Spleen (tissue), 13 donors: ENCODE data around the gene C11orf54. TPM values are rescaled to one million over a fixed set of nuclear protein-coding genes. Genes with fewer than 3 reads are reported as not detected.

Experiments
- DNase-seq: peaks from one replicate; pipeline ENCODE4 v3.0.0-alpha.2; 2020
- H3K27ac ChIP-seq, 8 donors: fragments of 200-600 bp; sonication (generic) in 7 of 8; 1 replicate in 4 of 8; 2 replicates in 4 of 8; pipeline versions ENCODE4 v1.5.0 to v1.8.0; 2016 to 2021; ENCODE audit warnings: inconsistent platforms in 4 of 8, mild to moderate bottlenecking in 4 of 8, moderate library complexity in 1 of 8
- H3K27me3 ChIP-seq, 7 donors: fragments of 200-600 bp; sonication (generic) in 6 of 7; replicated peaks in 1 of 7; 1 replicate in 4 of 7; 2 replicates in 3 of 7; pipeline versions ENCODE4 v1.5.0 to v1.8.0; 2016 to 2021; ENCODE audit warnings: inconsistent platforms in 3 of 7, mild to moderate bottlenecking in 1 of 7
- H3K36me3 ChIP-seq, 6 donors: fragments of 200-600 bp; sonication (generic) in 5 of 6; 1 replicate in 4 of 6; 2 replicates in 2 of 6; pipeline versions ENCODE4 v1.5.0 to v1.8.0; 2016 to 2021; ENCODE audit warnings: inconsistent platforms in 2 of 6
- H3K4me1 ChIP-seq, 6 donors: fragments of 200-600 bp; sonication (generic) in 5 of 6; 1 replicate in 3 of 6; 2 replicates in 3 of 6; pipeline versions ENCODE4 v1.5.0 to v1.8.0; 2016 to 2021; ENCODE audit warnings: inconsistent platforms in 3 of 6
- H3K4me3 ChIP-seq, 8 donors: fragments of 200-600 bp; sonication (generic) in 7 of 8; 1 replicate in 4 of 8; 2 replicates in 4 of 8; pipeline versions ENCODE4 v1.5.0 to v1.8.0; 2016 to 2021; ENCODE audit warnings: inconsistent platforms in 4 of 8, mild to moderate bottlenecking in 4 of 8, moderate library complexity in 2 of 8
- H3K9me3 ChIP-seq, 8 donors: fragments of 200-600 bp; sonication (generic) in 7 of 8; 1 replicate in 4 of 8; 2 replicates in 4 of 8; pipeline versions ENCODE4 v1.5.0 to v1.8.0; 2016 to 2021; ENCODE audit warnings: inconsistent platforms in 4 of 8
- CTCF ChIP-seq, 11 experiments: fragments of 200-600 bp in 7 of 11; fragments of 450-650 bp in 4 of 11; sonication (generic) in 4 of 11; IDR thresholded peaks in 8 of 11; conservative IDR thresholded peaks in 3 of 11; 1 replicate in 7 of 11; 2 replicates in 4 of 11; pipeline versions ENCODE4 v1.4.0 to v1.8.0; 2016 to 2021; ENCODE audit warnings: antibody characterized with exemption in 11 of 11, inconsistent platforms in 4 of 11, mild to moderate bottlenecking in 1 of 11
- POLR2A ChIP-seq, 3 donors: fragments of 450-650 bp; IDR thresholded peaks; one replicate each; pipeline ENCODE4 v1.5.1; 2017; ENCODE audit warnings: antibody characterized with exemption in 3 of 3, mild to moderate bottlenecking in 1 of 3
- POLR2AphosphoS5 ChIP-seq, 3 donors: sonication (generic); formaldehyde crosslinking; IDR thresholded peaks; one replicate each; pipeline ENCODE4 v1.5.1; 2017; ENCODE audit warnings: antibody characterized with exemption in 3 of 3
- WGBS, 5 donors: extraction: QIAGEN DNeasy Blood & Tissue Kit in 3 of 5; methylation state at CpG; one replicate each; pipeline versions ENCODE4 v1.1.5 to v1.1.7; 2013 to 2018; 5-methylcytosine and 5-hydroxymethylcytosine counted together
- intact Hi-C: fragments of 100-400 bp; cut with DNase I; formaldehyde crosslinking; loops from one replicate; pipeline ENCODE4 v1.15.0; 2023; ENCODE audit warnings: low total_unique reads
- long read RNA-seq, 2 donors: transcript quantifications; one replicate each; lab custom pipeline, GENCODE V29; 2026
- polyA plus RNA-seq, 3 donors: library from polyadenylated mRNA; stranded (reverse); fragments of 200-250 nt; gene quantifications; one replicate each; pipeline ENCODE4 v1.2.1, GENCODE V29; 2013
- total RNA-seq, 7 donors: library from RNA; depleted of rRNA in 3 of 7; stranded (reverse); fragments of >200 nt in 3 of 7; fragmentation: NEBNext Ultra II Directional in 4 of 7; extraction: Animal tissue kit (Norgen Biotek cat#: 25700) in 4 of 7; gene quantifications; one replicate each; pipeline versions ENCODE4 v1.1.0 to v1.2.1, GENCODE V29; 2016 to 2021
- donor health status: healthy with polysubstance abuse.
- donor health status: DM: no; HTN: no; CAD: no; lungs with moderate emphysema.
- donor health status: DM: no; HTN: no; CAD: no.
- donor health status: Bipolar disorder and iron deficiency.
- donor health status: healthy.
- donor health status: DM: no; HTN: no; CAD: no.
- donor health status: DM: yes; HTN: yes; CAD: no.

Gene C11orf54
- 10 to 100 TPM; 22.5 to 36.3 (median 28.7) TPM for total RNA-seq
- 10 to 100 TPM; 10.5 to 14.4 (median 10.8) TPM for polyA plus RNA-seq
- long read RNA-seq, donor 1, full-length matches to known transcripts = 4 of 4 reads
- long read RNA-seq, donor 1, partial matches to known transcripts = 0 of 4 reads
- long read RNA-seq, donor 1, other reads (novel, unspliced or antisense) = 0 of 4 reads
- long read RNA-seq, donor 2, transcript C11orf54-202 (9 exons, 1,733 nt) = major isoform, 7 of 10 reads
- long read RNA-seq, donor 2, partial matches to known transcripts = 0 of 10 reads
- long read RNA-seq, donor 2, other reads (novel, unspliced or antisense) = 0 of 10 reads

- Histone ChIP-seq H3K36me3 (peaks cover 0 to 45% (median 25%) of the 10 kb centered on the region in 6 donors), H3K4me1 (peaks cover 25 to 86% (median 59%) of the 10 kb centered on the region in 6 donors), H3K9me3 (no peaks in the 10 kb centered on the region), H3K4me3 (peak within 1 kb of the TSS; percentile 74 to 90 (median 86)), H3K27me3 (no peaks in the 10 kb centered on the region), H3K27ac (peak within 1 kb of the TSS; percentile 84 to 97 (median 96))
- intact Hi-C loops = loop anchor here (5.0 kb wide), 1 partner anchor 51 kb away; no protein-coding TSS in a partner anchor
- peak; percentile 99 for DNase-seq
- 0 to 1% (median 0%) methylated on average over 45 to 65 of the region's 65 CpGs for WGBS, 5 donors
- TF ChIP-seq CTCF (IDR thresholded peaks at IDR 0.05 in 8 of 11, conservative IDR thresholded peaks at IDR 0.05 in 3 of 11) (peak in 7 of 11 experiments; percentile 11 to 53 (median 30)), POLR2AphosphoS5 (IDR thresholded peaks at IDR 0.05) (peak; percentile 92 to 99 (median 97)), POLR2A (IDR thresholded peaks at IDR 0.05) (peak; percentile 73 to 88 (median 82))
Measured at GRCh38 chr11:93741094-93741881, at the start of gene C11orf54, which contains the start of gene TAF1D. C11orf54 (plus strand) TSS chr11:93741672; CDS start chr11:93747394, 5,722 bp downstream. TAF1D (minus strand) TSS chr11:93741495; CDS start chr11:93739304, 2,191 bp downstream.

GRCh38 chr11:93694109-93694508 lies 47.4 kb upstream of the C11orf54 start:
- Histone ChIP-seq H3K27me3 (no peaks in the 10 kb centered on the region), H3K4me1 (peaks cover 0 to 6% (median 0%) of the 10 kb centered on the region in 6 donors), H3K9me3 (no peaks in the 10 kb centered on the region), H3K27ac (no peak overlapping the region), H3K36me3 (peaks cover 3 to 100% (median 67%) of the 10 kb centered on the region in 6 donors), H3K4me3 (no peak overlapping the region)
- DNase-seq = no peak
- no peak for TF ChIP-seq POLR2A (IDR thresholded peaks at IDR 0.05)
- no peak for TF ChIP-seq CTCF (IDR thresholded peaks at IDR 0.05 in 8 of 11, conservative IDR thresholded peaks at IDR 0.05 in 3 of 11)
- no peak for TF ChIP-seq POLR2AphosphoS5 (IDR thresholded peaks at IDR 0.05)
- intact Hi-C loops = no loop called here
- 90 to 98% (median 95%) methylated on average over 2 of the region's 2 CpGs for WGBS, 5 donors

GRCh38 chr11:93694557-93694956 lies 46.9 kb upstream of the C11orf54 start:
- Histone ChIP-seq H3K4me1 (peaks cover 0 to 2% (median 0%) of the 10 kb centered on the region in 6 donors), H3K9me3 (no peaks in the 10 kb centered on the region), H3K27ac (no peak overlapping the region), H3K36me3 (peaks cover 3 to 100% (median 67%) of the 10 kb centered on the region in 6 donors), H3K4me3 (no peak overlapping the region), H3K27me3 (no peaks in the 10 kb centered on the region)
- intact Hi-C loops = no loop called here
- TF ChIP-seq CTCF (IDR thresholded peaks at IDR 0.05 in 8 of 11, conservative IDR thresholded peaks at IDR 0.05 in 3 of 11) (no peak), POLR2A (IDR thresholded peaks at IDR 0.05) (no peak), POLR2AphosphoS5 (IDR thresholded peaks at IDR 0.05) (no peak)
- DNase-seq = no peak
